GM21786 (cell line): ENCODE measurements around the gene RTL10.

Experiments used
- ATAC-seq: cut with Tn5 transposase; IDR thresholded peaks from one replicate; pipeline ENCODE4 v1.9.1; 2021; ENCODE audit not compliant: unreplicated experiment

Gene RTL10

DNA sequence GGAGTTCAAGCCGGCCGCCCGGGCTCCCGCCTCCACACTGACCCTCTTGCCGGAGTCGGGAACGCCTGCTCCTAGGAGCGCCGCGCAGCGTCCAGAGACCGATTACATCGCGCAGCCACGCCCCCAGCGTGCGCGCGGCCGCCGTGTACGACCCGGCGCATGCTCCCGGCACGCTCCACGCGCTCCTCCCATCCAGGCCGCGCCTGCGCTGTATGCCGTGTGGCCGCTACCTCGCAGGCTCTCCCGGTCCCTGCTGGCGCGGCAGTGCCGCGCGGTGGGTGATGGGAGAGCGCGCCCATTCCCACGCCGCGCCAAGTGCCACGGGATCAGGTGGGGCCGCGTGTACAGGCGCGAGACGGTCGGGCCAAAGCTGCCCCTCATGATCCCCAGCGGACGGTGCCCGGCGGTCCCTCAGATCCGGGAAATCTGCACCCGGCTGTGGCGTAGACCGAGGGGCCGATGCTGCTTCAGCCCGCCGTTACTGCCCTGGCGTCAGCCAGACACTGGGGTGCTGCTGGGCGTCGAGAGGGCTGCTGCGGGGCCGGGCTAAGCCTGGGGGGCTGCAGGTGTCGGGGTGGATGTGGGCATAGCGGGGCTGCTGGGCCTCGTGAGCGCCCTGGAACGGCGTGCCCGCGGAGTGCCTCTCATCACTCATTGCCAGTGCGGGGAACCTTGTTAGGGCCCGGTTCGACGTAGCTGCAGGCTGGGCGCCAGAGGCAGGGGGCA lies at the start of gene RTL10, which contains the start of gene GNB1L:
Gene RTL10 (minus strand): TSS at position 97 of the 726 bp plus-strand sequence. CDS start 2,613 bp downstream, outside the sequence.
Gene GNB1L (minus strand): TSS at position 97 of the 726 bp plus-strand sequence. CDS start 33,519 bp downstream, outside the sequence.
- ATAC-seq: peak; percentile 80

DNA sequence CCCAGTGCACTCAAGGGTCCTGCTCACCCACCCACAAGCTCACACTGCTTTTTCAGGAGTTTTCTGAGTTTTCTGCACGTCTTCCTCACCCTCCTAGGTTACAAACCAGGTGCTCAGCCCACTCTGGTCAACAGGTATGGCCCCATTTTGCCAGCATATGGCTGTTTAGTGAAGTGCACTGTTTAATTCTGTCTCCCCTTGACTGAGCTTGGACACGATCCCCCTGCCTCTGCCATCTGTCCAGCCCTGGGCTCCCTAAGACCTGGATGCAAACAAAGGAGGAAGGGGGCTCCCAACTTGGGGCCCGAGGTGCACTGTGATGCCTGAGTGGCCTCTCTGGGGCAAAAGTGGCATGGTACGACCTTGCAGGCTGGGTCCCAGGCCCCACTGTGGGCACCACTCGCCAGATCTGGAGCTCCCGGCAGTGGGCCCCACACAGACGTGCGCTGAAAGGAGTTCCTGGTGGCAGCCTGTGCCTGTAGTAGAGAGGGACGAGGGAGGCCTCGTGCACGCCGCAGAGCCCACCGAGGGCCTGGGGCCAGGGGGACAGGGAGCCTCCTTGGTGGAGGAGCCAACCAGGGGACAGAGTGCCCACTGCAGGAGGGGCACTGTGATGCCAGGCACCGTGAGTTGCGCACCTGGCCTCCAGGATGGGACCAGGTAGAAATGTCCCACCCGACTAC lies 49.6 kb upstream of the RTL10 start:
- no peak for ATAC-seq

- no peak for ATAC-seq
Observed at GRCh38 chr22:19903513-19903912, 48.8 kb upstream of the RTL10 start.

DNA sequence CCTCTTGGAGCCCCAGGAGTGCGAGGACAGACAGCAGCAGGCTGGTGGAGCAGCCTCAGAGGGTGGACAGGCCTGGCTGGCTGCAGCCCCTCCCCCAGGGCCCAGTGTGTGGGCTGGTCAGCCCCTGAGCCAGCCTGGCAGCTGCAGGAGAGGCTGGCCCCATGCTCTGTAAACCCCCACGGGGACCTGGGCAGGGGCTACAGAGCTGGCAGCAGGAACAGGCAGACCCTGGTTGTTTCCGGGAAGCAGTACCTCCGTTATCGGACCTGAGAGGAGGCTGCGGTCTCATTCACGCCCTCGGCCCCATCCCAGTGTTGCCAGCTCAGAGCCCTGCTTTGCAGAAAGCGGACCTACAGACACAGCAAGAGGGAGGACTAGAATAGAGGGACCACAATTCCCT lies 48.4 kb upstream of the RTL10 start:
- ATAC-seq: no peak

GRCh38 chr22:19902245-19902715 lies 47.6 kb upstream of the RTL10 start:
- no peak for ATAC-seq

DNA sequence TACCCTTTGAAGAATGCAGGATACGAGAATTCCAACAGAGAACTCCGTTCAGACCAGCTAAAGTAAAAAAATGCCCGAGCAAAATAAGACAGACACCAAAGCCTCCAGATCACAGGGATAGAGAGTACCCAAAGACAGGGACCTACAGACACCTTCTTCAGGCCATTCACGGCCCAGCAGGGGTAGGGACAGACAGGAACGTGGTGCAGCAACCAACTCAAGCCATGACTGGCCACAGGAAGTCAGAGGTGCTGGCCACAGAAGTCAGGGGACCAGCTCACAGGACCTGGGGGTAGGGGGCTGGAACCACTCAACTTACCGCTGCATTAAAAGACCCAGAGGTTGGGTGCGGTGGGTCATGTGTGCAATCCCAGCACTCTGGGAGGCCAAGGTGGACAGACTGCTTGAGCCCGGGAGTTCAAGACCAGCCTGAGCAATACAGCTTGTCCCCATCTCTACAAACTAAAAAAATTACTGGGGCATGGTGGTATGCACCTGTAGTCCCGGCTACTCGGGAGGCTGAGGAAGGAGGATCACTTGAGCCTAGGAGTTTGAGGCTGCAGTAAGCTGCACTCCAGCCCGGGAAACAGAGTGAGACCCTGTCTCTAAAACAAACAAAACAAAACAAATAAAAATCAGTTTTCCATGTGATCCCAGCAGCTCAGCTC lies 47.0 kb upstream of the RTL10 start:
- no peak for ATAC-seq

DNA sequence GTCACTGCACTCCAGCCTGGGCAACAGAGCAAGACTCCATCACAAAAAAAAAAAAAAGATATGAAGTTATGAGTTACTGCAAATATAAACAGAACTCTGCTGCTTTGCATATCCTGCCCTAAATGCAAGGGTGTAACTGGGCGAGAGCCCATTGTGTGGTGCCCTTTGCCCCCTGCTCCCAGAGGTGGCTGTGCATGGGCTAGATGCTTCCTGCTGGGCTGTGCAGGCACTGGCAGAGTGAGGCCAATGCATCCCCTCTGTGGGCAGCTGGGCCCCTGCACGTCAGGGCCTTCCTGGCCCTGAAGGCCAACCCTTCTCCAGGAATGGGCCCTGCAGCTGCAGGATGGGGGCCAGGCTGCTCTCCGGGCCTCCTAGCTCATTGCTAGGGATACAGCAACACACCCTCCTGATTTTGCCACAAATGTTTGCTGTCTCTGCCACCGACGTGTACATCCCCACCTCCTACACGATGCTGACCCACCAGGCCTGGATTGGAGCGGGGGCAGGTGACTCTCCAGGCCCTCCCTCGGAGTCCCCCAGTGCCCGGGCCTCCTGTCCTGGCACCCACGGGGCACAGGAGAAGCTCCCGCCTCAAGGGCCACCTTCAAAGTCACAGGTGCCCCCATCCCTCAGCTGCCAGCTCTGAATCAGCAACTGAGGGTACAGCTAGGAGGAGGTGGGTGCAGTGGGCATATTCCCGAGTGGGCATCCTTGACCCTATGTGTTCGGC lies 46.2 kb upstream of the RTL10 start:
- ATAC-seq: no peak

DNA sequence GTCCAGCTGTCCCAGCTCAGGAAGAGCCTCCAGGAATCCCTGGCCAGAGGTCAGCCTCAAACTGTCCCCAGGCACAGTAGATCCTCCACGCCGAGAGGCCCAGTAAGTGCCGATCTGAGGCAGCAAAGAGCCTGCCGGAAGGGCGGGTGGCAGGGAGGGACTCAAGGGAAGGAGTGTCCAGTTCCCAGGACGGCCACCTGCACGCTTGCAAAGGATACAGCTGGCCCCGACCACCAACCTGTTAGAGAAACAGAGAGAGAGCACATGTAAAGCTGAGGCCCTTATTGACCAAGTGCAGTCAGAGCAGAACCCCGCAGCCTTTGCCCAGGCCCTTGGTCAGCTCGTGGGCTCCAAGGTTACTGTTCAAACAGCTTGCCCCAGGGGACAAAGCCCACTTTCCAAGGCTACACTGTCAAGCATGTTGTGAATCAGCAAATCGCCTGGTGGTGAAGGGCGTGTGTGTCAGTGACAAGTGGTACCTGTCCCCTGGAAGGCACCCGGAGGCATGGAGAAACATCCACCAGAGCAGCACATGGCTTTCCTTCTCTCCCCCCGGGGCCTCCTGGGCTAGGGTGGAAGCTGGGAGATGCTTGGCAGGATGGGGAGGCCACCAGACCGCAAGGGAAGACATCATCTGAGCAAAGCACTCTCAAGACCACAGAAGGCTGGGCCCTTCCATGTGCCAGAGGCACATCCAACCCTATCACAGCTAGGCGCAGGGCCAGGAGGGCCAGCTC lies 44.3 kb upstream of the RTL10 start:
- no peak for ATAC-seq

- no peak for ATAC-seq
Observed at GRCh38 chr22:19898145-19898544, 43.5 kb upstream of the RTL10 start.

GRCh38 chr22:19897726-19898125 lies 43.1 kb upstream of the RTL10 start:
- no peak for ATAC-seq

- no peak for ATAC-seq
Observed at GRCh38 chr22:19896665-19897355, 42.1 kb upstream of the RTL10 start.

DNA sequence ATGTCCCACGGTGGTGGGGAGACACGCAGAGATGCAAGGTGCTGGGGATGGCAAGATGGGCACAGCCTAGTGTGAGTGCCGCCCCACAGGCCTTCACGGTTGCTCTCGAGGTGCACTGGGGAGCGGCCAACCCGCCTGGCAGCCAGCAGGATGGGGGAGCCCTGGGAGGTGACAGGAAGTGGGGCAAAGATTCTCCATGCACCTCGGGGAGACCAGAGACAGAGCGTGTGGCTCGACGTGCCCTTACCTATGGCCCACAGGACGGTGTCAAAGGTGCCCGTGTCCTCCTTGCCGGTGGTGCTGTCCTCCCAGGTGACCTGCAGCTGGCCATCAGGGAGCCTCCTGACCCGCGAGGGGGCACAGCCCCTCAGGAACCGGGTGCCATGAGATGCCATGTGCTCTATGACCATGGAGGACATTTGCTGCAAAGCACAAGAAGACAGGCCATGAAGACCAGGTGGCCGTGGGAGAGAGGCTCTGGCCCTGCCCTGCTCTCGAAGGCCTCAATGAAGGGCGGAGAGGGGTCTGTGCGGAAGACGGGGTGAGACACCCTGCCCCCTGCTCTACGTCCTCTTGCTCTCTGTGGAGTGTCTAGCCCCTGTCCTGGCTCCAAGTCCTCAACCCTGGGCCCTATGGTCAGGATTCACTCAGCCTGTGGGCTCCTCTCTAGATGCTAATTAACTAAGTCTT lies 40.6 kb upstream of the RTL10 start:
- ATAC-seq: no peak

- ATAC-seq: no peak
Observed at GRCh38 chr22:19893363-19893762, 38.7 kb upstream of the RTL10 start.

DNA sequence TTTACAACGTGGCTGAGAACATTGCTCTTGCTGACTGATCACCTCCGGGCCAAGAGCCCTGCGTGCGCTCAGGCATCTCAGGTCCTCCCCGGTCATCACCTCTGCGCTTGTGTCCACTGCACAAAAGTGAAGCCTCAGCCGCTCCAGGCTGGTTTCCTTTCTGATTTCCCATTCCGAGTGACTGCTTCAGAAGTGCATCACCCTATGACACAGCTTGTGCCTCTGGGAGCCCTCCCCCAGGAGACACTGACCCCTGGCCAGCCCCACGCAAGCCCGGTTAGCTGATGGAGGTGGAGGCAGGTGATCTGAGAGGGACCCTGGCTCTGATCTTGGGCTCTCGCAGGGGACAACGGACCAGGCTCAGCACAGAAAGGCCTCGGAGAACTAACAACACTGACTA lies 38.3 kb upstream of the RTL10 start:
- no peak for ATAC-seq

DNA sequence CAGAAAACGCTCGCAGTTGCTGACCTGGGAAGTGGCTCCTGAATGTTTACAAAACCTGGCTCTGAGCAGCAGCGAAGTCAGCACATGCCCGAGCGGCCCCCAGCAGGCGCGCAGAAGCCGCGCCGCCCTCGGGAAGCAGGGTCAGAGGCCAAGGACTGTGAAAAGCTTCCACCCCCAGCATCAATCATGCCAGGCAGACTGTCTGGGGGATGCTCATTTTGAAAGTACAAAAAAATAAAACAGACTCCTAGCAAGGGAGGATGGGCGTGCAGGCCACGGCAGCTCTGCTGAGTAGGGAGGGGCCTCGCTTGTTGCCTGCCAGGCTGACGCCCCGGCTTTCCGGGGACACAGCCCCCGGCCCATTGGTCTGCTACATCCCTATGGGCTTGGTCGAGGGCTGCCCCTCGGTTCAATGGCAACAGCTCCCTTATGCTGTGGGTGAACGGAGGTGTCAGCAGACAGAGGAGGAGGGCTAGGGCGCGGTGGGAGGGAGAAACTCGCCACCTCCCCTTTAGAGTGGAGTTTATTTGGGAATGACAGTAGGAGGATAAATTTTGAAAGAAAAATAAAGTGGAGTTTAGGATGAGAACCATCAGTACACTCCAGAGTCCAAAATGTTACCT lies 37.7 kb upstream of the RTL10 start:
- ATAC-seq: no peak

DNA sequence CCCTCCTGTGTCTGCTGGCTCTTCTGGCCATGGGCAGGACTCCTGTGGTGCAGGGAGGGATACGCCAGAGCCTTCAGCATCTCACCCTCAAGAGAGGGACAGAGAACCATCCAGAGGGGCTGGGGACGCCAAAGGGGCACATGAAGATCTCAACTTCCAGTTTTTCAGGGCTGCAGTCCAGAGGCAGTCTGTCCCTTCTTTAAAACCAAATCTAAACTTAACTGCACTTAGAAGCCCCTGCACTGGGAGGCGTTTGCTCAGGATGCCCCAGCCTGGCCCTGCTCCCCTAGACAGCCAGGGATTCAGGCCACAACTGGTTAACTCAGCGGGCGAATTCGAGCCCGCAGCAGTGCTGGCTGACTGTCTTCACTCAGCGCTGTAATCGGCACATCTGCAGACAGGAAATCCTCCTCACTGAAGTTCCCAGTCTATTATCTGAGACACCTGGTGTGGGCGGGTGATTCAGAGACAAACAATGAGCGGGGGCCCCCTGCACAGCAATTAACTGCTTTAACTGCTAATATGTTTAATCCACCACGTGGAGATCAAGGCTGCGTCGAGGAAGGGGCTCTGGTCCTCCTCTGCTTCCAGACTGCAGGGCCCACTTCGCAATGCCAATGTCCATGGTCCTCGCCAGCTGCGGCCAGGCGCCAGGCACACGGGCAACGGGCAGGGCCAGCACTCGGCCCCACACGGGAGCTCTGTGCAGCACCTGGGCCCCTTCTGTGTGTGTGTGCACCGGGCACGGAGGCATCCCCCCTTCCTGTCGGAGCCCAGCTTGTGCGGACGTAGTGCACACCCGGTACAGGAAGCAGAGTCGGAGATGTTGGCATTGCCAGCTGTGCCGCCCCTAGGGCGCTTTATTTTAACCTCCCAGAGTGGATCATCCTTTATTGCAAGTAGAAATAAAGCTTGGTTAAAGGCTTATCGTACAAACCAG lies 36.9 kb upstream of the RTL10 start:
- ATAC-seq: no peak

DNA sequence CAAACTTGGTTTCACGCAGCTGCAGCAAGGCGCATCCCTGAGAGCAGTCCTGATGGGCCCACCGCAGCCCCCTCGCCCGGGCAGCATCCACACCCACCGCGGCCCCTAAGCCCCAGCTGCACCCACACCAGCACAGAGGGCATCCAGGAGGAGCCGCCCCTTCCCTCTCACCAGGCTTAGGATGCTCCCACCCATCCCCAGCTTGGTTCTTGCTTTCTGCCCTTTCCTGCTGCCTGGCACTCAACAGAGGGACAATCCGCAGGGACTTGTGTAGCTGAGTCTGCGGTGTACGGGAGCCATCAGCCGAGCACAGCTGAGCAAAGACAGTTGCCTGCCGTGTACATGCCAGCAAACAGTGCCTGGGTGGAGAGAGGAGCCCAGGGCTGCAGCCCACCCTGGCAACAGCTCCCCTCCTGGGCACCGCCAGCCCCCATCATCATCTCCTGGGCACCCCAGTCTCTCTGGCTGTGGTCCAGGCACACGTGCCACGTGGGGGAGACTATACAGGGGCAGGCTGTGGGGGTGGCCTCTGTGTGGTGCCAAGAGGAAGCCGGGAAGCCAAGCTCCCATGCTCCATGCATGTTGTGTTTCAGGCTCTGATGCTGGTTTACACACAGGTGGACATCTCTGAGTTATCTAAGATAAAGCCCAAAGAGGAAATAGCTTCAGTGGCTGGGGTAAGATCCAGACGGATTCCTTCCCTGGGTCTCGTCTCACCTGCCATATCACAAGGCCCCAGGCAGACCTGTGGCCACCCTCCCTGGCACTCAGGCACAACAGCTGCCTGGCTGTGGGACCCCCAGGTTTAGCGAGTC lies 36.0 kb upstream of the RTL10 start:
- no peak for ATAC-seq
